Amygdala (tissue), 56 donors: ENCODE data around the gene VDR.
"Not testable (repeated sequence)": the region's sequence is repeated elsewhere in the genome, so short reads cannot be mapped to it uniquely, and the experiment has no call there.

Experiments
- DNase-seq, 56 donors: peaks; one replicate each; lab custom pipeline; 2025; lab: John Stamatoyannopoulos, UW

The VDR gene

GRCh38 chr12:47817272-47818006 is 87.4 kb downstream of the VDR start:
- DNase-seq: peak in 2 of 56 donors; percentile 10 to 15

GRCh38 chr12:47816403-47817271 is 88.2 kb downstream of the VDR start:
- DNase-seq: no peak

- not testable (repeated sequence) for DNase-seq
Measured at GRCh38 chr12:47815447-47815846, 89.3 kb downstream of the VDR start.

GRCh38 chr12:47814539-47815170 is 90.1 kb downstream of the VDR start:
- DNase-seq: no peak

GRCh38 chr12:47813511-47814196 is 91.1 kb downstream of the VDR start:
- peak in 3 of 56 donors; percentile 15 to 43 (median 25) for DNase-seq

GRCh38 chr12:47812797-47813510 is 91.8 kb downstream of the VDR start:
- DNase-seq: peak in 39 of 56 donors; percentile 18 to 78 (median 49)

GRCh38 chr12:47811581-47812484 is 93.0 kb downstream of the VDR start:
- peak in 3 of 56 donors; percentile 17 to 41 (median 21) for DNase-seq

GRCh38 chr12:47811072-47811396 is 93.8 kb downstream of the VDR start:
- peak in 2 of 56 donors; percentile 13 to 16 for DNase-seq

- DNase-seq: not testable (repeated sequence)
Measured at GRCh38 chr12:47809518-47809917, 95.3 kb downstream of the VDR start.

- DNase-seq: no peak
Measured at GRCh38 chr12:47808574-47809365, 96.0 kb downstream of the VDR start.

GRCh38 chr12:47808050-47808449 is 96.7 kb downstream of the VDR start:
- peak in 12 of 56 donors; percentile 15 to 41 (median 25) for DNase-seq

GRCh38 chr12:47807338-47807737 is 97.5 kb downstream of the VDR start:
- no peak for DNase-seq

- DNase-seq: no peak
Measured at GRCh38 chr12:47805417-47805816, 99.4 kb downstream of the VDR start.

- DNase-seq: no peak
Measured at GRCh38 chr12:47804171-47804570, 100.6 kb downstream of the VDR start.

- no peak for DNase-seq
Measured at GRCh38 chr12:47803191-47803875, 101.5 kb downstream of the VDR start.

GRCh38 chr12:47802312-47802711 is 102.5 kb downstream of the VDR start:
- no peak for DNase-seq

- DNase-seq: no peak
Measured at GRCh38 chr12:47801904-47802246, 102.9 kb downstream of the VDR start.
